HG02623 (cell line): ENCODE data around the gene NRXN3.

Experiments used
- ATAC-seq: cut with Tn5 transposase; IDR thresholded peaks from one replicate; pipeline ENCODE4 v1.9.1; 2021; ENCODE audit warnings: moderate library complexity; ENCODE audit not compliant: unreplicated experiment

The NRXN3 gene

GRCh38 chr14:78170203-78170602, at the start of gene NRXN3:
Gene NRXN3, plus strand, starts transcription at chr14:78170373. Its CDS starts 72,721 bp downstream, at chr14:78243094.
- ATAC-seq, result no peak

- no peak for ATAC-seq
These were observed 47.7 kb upstream of the NRXN3 start for GRCh38 chr14:78122436-78122835.

GRCh38 chr14:78123650-78124253, 46.4 kb upstream of the NRXN3 start:
- ATAC-seq, result no peak

- ATAC-seq, result no peak
These were observed 42.2 kb upstream of the NRXN3 start for GRCh38 chr14:78127961-78128360.

GRCh38 chr14:78129375-78129774, 40.8 kb upstream of the NRXN3 start:
- no peak for ATAC-seq

GRCh38 chr14:78130356-78130755, 39.8 kb upstream of the NRXN3 start:
- ATAC-seq, result no peak

- no peak for ATAC-seq
These were observed 39.0 kb upstream of the NRXN3 start for GRCh38 chr14:78131201-78131600.

GRCh38 chr14:78131616-78132015, 38.6 kb upstream of the NRXN3 start:
- no peak for ATAC-seq

GRCh38 chr14:78135450-78135891, 34.7 kb upstream of the NRXN3 start:
- ATAC-seq, result no peak

GRCh38 chr14:78136695-78137094, 33.5 kb upstream of the NRXN3 start:
- no peak for ATAC-seq

- no peak for ATAC-seq
These were observed 28.6 kb upstream of the NRXN3 start for GRCh38 chr14:78141590-78141989.

- ATAC-seq, result no peak
These were observed 27.2 kb upstream of the NRXN3 start for GRCh38 chr14:78142998-78143397.

- no peak for ATAC-seq
These were observed 26.6 kb upstream of the NRXN3 start for GRCh38 chr14:78143489-78144145.

- no peak for ATAC-seq
These were observed 17.7 kb upstream of the NRXN3 start for GRCh38 chr14:78152201-78153063.

GRCh38 chr14:78153064-78153341, 17.2 kb upstream of the NRXN3 start:
- ATAC-seq, result no peak

- no peak for ATAC-seq
These were observed 15.3 kb upstream of the NRXN3 start for GRCh38 chr14:78154827-78155226.

- no peak for ATAC-seq
These were observed 14.0 kb upstream of the NRXN3 start for GRCh38 chr14:78156196-78156595.

GRCh38 chr14:78157494-78158437, 12.4 kb upstream of the NRXN3 start:
- ATAC-seq, result no peak

GRCh38 chr14:78162202-78162601, 8.0 kb upstream of the NRXN3 start:
- no peak for ATAC-seq

- ATAC-seq, result no peak
These were observed 5.8 kb upstream of the NRXN3 start for GRCh38 chr14:78164226-78164853.
